Endothelial cell of umbilical vein (primary cell): ENCODE measurements around the gene HUNK.

Experiments
- EZH2 ChIP-seq: IDR thresholded peaks from 2 replicates; pipeline ENCODE4 v1.6.1; 2012; ENCODE audit warnings: borderline replicate concordance, low read depth, mild to moderate bottlenecking, moderate library complexity, low read length, inconsistent platforms; ENCODE audit not compliant: severe bottlenecking
- JUN ChIP-seq: IDR thresholded peaks from 2 replicates; pipeline ENCODE4 v1.6.1; 2011; ENCODE audit warnings: borderline replicate concordance, low read depth; ENCODE audit not compliant: insufficient read length, insufficient read depth
- POLR2A ChIP-seq: IDR thresholded peaks from 2 replicates; pipeline ENCODE4 v1.6.1; 2012; ENCODE audit warnings: low read depth, mild to moderate bottlenecking, control low read depth, low read length
- POLR2AphosphoS5 ChIP-seq: IDR thresholded peaks from 2 replicates; pipeline ENCODE4 v1.6.1; 2012; ENCODE audit warnings: low read depth, mild to moderate bottlenecking, control low read depth, low read length, moderate library complexity; ENCODE audit not compliant: insufficient read depth
- TF ChIP-seq, protein P1 (sequence below), 2 donors: IDR thresholded peaks; 1 replicate in 1 of 2; 2 replicates in 1 of 2; pipeline ENCODE4 v1.5.1; 2011; ENCODE audit warnings: low read length in 2 of 2, mild to moderate bottlenecking in 2 of 2, moderate library complexity in 2 of 2, control low read depth in 1 of 2, inconsistent platforms in 1 of 2, low read depth in 1 of 2; ENCODE audit not compliant: insufficient read depth in 1 of 2; ENCODE audit errors: extremely low read depth in 1 of 2
- TF ChIP-seq, protein P2 (sequence below): IDR thresholded peaks from 2 replicates; pipeline ENCODE4 v1.6.1; 2011; ENCODE audit not compliant: insufficient read depth, insufficient read length

DNA sequence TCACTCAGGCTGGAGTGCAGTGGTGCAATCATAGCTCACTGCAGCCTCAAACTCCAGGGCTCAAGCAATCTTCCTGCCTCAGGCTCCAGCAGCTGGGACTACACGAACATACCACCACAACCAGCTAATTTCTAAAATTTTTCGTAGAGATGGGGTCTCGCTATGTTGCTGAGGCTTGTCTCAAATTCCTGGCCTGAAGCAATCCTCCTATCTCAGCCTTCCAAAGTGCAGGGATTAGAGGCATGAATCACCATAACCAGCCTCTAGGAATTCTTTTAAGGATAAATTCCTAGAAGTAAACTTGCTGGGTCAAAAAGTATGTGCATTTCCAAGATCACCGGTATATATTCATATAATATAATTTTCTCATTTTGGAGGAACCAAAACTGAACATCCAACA is 17.6 kb upstream of the HUNK start:
- TF ChIP-seq, protein P1, sequence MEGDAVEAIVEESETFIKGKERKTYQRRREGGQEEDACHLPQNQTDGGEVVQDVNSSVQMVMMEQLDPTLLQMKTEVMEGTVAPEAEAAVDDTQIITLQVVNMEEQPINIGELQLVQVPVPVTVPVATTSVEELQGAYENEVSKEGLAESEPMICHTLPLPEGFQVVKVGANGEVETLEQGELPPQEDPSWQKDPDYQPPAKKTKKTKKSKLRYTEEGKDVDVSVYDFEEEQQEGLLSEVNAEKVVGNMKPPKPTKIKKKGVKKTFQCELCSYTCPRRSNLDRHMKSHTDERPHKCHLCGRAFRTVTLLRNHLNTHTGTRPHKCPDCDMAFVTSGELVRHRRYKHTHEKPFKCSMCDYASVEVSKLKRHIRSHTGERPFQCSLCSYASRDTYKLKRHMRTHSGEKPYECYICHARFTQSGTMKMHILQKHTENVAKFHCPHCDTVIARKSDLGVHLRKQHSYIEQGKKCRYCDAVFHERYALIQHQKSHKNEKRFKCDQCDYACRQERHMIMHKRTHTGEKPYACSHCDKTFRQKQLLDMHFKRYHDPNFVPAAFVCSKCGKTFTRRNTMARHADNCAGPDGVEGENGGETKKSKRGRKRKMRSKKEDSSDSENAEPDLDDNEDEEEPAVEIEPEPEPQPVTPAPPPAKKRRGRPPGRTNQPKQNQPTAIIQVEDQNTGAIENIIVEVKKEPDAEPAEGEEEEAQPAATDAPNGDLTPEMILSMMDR (IDR thresholded peaks at IDR 0.05; ENCODE audit: extremely low read depth in 1 of 2, insufficient read depth in 1 of 2, low read depth in 1 of 2, low read length in 2 of 2), result no peak
- no peak for TF ChIP-seq POLR2AphosphoS5
- no peak for TF ChIP-seq EZH2
- TF ChIP-seq, protein P2, sequence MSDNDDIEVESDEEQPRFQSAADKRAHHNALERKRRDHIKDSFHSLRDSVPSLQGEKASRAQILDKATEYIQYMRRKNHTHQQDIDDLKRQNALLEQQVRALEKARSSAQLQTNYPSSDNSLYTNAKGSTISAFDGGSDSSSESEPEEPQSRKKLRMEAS, result no peak
- TF ChIP-seq POLR2A, result no peak
- no peak for TF ChIP-seq JUN
